Ramos (cell line): ENCODE measurements around the gene CRTAC1.

ENCODE experiments used
- in situ Hi-C: fragments of 300-500 bp; cut with MboI; formaldehyde crosslinking; loops from one replicate; pipeline ENCODE4 v1.14.3; 2022; ENCODE audit warnings: low sequenced_read_pairs; ENCODE audit not compliant: unreplicated experiment

The CRTAC1 gene

DNA sequence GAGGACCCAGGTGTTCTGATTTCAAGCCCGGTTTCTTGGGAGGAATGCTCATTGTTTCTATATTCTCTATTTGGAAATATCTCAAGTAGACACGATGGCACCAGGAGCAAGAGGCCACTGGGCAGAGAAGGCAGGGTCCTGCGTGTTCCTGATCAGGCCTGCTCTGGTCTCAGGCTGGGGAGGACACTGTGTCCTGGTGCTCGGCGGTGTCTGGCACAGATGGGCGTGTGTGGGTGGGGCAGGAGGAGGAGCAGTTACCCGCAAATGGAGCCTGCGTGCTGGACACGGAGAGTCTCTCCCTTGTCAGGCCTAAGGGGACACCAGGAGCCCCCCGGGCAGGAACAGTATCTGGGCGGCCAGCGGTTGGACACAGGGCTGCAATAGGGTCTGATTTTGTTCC lies 206.7 kb downstream of the CRTAC1 start:
- in situ Hi-C loops, result no loop called here

DNA sequence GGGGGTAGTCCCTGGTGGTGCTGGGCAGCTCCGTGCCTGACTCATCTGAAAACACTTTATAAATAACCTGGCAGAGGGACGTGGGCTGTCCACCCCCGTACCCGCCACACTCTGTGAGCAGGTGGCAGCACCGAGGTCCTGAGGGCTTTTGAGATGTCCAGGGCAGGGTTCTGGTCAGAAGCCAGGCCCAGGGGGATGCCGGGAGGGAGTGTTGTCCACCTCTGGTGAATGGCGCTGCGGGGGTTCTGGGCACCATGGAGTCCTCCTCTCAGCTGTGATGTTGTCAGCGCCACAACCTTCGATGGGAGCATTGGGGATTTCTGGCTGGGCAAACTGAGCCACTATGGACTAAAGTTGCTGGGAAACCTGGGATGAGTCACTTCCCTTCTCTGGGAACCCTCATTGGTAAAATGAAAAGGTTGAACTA lies 208.1 kb downstream of the CRTAC1 start:
- in situ Hi-C loops, result no loop called here

DNA sequence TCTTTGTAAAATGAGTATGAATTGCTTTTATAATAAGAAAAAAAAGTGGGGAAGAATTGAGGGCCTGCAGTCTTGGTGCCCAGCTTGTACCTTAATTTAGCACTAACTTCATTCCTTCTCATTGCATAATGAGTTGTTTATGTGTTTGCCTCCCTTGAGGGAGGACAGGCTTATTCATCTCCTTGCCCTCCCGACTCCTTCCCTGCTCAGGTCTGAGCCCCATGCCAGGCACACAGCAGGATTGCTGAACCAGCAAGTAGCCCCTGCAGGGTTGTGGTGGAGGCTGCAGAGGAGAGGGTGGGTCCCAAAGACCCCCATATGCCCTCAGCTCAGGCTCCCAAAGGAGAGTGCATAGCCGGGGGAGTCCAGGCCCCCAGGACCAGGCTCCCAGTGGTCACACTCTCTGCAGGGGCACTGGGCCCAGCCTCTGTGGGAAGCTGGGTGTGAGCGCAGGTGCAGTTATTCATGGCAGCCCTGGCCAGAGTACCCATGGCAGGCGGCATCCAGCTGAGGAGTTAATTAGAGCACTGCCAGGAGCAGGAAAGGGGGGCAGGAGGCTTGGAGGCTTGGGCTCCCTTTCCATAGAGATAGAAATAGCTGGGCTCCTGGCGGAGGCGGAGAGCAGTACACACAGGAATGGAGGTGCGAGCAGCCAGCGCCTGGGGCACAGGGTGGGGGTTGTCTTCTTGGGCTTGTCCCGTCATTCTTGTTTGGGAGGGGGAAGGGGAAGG lies 208.9 kb downstream of the CRTAC1 start:
- in situ Hi-C loops, result no loop called here

DNA sequence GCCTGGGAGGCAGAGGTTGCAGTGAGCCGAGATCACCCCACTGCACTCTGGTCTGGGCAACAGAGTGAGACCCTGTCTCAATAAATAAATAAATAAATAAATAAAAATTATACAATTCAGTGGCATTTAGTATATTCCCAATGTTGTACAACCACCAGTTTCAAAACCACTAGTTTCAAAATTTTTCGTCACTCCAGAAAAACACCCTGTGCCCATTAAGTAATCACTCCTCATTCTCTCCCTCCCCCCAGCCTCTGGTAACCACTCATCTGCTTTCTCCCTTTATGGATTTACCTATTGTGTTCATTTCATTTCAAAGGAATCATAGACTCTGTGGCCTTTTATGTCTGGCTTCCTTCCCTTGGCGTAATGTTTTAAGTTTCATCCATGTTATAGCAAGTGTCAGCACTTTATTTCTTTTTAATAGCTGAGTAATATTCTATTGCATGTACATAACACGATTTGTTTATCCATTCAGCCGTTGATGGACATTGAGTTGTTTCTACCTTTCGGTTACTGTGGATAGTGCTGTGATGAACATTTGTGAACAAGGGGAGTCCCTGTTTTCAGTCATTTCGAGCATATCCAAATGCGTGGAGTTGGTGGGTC lies 210.2 kb downstream of the CRTAC1 start:
- in situ Hi-C loops, result no loop called here

DNA sequence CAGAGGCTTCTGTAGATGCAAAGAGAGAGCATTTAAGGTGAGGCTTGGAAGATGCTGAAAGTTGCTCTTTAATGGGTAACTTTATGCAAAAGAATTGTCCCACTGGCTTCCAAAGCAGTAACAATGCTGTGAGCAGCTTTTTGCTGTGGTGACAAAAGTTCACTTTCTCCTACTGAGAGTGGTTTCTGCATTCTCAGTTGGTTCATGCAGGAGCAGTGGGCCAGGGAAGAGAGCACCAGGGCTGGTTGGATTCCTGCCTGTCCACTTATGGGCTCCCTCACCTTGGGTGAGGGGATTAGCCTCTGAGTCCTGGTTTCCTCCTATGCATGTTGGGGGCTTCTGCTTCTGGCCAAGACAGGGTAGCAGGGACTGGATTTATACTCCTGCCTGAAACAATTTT lies 211.8 kb downstream of the CRTAC1 start:
- in situ Hi-C loops, result no loop called here

DNA sequence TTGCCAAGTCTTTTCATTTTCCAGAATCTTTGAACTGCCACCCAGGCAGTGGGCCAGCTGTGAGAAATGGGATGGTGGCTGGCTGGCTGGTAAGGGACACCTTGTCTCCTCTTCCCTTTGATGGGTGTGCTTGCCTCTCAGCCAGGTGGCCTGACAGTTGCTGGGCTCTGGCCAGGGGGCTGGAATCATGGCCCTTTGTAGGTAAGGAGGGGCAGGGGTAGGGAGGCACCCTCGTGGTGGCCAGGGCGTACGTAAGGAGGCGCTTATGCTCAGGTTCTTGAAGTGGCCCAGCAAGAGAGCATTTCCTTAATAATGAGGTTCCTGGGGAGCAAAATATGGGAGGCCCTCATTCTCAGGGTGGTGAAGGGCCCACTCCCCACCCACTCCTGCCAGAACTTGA lies 213.8 kb downstream of the CRTAC1 start:
- in situ Hi-C loops, result no loop called here
